GM18858 (cell line): Measurements from ENCODE around the gene IGSF9.
"Not testable (repeated sequence)": the region's sequence is repeated elsewhere in the genome, so short reads cannot be mapped to it uniquely, and the experiment has no call there.

Source experiments
- ATAC-seq: cut with Tn5 transposase; IDR thresholded peaks from one replicate; pipeline ENCODE4 v1.9.1; 2021; ENCODE audit not compliant: unreplicated experiment

Gene IGSF9

DNA sequence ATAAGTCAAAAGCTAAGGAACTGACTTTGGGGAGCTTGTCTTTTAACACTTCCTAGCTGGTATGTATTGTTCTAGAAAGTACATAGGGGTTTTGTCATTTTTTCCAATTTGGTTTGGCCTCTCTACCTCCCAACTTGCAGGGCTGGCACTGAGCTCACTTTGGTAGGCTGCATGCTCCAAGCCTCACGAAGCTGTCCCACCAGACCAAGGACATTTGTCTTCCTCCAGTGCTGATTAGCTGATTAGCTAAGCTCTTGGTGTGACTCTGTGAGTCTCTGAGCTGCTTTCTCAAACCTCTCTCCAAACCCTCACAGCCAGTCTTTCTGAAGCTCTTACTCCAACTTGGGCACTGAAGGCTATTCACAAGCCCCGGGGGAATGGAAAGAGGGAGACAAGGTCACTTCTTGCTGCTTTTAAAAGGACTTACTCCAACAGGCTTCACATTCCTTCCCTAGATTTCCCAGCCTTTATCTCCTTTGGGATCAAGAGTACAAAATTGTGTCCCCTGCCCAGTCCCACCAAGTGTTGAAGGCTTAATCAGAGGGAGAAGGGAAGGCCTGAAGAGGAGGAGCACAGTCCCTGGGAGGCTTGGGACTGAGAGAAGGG is 44.6 kb downstream of the IGSF9 start:
- no peak for ATAC-seq

DNA sequence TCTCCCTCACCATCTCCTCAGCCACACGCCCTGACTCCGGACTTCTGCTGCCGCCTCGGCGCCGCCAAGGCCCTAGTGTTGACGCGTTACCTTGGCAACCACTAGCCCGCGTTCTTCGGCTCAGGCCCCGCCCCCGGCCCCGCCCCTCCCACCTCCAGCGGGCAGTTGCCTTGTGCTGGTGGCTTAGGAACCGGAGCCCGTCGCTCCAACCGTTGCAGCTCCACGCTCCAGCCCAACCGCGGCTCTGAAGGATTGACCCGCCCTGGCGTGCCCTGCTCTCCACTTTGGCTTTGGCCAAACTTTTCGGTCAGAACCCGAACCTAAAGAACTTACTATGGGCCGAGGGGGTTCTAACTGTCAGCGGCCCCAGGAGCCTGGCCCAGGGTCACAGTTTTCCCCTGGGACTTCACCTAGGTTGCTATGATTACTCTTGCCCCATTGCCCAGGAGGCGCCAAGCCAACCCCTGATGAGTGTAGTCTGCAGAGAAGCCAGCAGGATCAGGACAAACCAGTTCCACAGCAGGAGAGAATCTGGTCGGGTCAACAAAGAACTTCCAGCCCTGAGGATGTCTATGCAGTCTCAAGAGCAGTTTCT is 45.2 kb downstream of the IGSF9 start, which contains the start of gene CFAP45:
TSS of gene CFAP45 (minus strand) at position 80 of the 595 bp plus-strand sequence. CDS start at position 13, 67 bp downstream.
- ATAC-seq, result no peak

DNA sequence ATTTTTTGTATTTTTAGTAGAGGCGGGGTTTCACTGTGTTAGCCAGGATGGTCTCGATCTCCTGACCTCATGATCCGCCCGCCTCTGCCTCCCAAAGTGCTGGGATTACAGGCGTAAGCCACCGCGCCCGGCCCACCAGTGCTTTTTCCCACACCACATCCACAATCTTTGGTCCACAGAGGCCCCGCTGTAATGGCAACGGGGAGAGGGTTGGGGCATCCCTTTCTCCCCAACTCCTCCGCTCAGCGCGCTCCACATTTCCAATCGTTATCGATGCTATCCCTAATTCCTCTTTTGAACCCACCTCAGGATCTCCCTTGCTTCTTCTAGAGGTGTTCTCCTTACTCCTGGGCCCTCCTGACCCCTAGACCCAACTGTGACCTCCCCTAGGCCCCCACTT is 45.8 kb downstream of the IGSF9 start:
- ATAC-seq, result not testable (repeated sequence)

DNA sequence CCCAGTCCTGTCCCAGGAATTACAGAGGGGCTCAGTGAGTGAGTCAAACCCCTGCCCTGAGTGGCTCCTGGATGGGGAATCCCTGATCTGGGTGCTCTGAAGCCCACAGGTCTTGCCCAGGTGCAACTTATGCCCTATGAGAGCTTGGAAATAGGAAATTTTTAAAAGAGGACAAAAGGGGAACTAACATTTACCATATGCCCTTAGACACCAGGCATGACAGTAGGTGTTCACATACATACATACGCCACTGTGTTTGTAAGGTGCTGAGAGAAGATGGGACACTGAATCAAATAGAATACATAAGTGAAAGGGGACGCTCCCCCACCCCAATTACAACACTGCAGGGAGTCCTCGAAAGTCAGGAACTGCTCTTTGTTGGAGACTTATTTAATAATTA is 46.9 kb downstream of the IGSF9 start:
- no peak for ATAC-seq

DNA sequence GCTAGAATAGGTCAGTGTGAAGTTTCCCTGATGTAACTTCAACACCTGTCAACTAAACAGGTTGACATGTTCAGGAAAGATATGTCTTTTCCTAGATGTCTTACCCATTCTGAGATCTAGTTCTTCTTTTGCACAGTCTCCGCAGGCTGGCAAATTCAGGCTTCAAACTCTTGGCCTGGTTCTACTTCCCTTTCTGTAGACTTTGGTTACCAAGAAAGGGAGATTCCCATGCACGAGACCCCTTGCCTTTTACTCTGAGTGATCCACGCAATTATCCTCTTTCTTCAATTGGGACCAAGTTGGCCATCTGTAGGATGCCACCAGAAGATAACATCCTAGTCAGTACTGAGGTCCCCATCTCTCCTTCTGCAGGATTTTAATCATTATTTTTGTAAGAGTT is 47.5 kb downstream of the IGSF9 start:
- no peak for ATAC-seq

DNA sequence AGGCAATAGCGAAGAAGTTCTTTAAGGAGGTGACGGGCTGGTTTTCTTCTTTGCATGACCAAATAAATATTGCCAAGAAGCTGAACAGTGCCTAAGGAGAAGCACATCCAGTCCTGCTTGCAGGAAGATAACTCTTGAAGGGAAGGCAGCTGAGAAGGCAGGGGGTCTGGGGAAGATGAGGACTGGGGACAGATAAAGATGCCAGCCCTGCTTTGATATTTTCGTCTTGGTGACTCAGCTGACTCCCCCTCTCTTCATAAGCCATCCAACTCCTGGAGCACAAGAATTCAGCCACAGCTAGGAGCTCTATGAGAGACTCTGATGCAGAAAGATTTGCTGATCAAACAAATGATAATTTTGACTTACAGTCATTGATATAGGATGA is 48.9 kb downstream of the IGSF9 start:
- ATAC-seq, result no peak

DNA sequence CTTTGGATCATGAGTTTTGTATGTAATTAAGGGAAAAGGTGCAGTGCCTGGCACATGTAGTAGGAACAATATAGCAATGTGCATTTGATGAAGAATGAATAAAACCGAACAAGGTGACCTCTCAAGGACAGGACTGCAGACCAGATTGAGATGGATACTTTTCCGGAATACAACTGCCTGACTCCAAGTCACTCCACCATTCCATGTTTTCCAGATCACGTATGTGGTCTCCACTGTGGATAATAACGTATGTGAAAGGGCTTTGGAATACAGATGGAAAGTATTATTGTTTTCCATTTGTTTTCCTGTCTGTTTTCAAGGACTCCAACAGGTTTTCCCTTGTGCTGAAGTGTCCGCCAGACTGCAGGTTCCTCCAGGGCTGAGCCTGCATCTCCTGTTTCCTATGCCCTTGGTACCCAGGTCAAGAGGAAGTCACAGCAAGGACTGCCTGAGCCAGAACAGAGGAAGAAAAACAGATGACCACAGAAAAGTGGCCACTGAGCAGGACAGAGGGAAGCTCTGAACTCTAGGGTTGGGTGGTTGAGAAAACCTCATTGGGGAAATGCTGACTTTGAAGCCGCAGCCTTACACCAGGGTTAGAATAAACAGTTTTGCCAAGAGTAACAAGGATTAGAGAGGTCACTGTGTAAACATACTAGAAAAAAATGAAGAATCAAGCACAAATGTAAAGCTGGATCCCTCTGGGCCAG is 49.4 kb downstream of the IGSF9 start:
- no peak for ATAC-seq

DNA sequence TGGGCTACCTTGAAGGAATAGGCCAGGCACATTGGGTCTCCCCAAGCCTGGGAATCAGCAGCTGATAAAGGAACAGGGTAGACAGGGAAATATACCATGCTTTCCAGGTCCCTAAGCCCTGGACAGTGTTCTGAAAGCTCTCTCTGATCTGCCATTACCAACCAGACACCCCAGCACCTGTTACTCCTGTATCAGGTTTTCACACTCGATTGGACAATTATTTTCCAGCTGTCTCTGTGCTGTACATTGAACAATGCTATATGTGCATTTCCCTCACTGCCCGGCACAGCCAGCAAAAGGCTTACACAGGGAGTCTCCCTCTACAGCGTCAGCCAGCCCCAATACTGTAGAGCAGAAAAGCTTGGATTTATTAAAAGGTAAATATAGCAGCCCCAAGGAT is 50.1 kb downstream of the IGSF9 start:
- no peak for ATAC-seq

DNA sequence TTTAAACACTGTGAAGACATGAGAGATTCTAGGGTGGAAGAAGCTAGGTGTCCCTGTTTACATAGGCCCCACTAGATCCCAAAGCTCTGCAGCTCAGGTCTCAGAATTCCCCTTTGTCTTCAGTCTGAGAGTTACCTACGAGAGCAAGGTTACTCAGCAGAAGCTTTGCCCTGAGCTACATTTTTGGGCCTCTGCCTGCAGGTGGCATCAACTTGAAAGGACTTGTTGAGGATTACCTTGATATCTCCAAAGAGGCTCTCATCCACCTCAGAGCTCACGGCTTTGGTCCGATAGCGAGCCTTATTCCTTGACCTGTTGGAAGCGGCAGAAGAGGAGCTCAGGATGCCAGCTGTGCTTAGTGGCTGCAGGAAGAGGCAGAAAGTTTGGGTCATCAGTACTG is 52.5 kb downstream of the IGSF9 start:
- ATAC-seq, result no peak

DNA sequence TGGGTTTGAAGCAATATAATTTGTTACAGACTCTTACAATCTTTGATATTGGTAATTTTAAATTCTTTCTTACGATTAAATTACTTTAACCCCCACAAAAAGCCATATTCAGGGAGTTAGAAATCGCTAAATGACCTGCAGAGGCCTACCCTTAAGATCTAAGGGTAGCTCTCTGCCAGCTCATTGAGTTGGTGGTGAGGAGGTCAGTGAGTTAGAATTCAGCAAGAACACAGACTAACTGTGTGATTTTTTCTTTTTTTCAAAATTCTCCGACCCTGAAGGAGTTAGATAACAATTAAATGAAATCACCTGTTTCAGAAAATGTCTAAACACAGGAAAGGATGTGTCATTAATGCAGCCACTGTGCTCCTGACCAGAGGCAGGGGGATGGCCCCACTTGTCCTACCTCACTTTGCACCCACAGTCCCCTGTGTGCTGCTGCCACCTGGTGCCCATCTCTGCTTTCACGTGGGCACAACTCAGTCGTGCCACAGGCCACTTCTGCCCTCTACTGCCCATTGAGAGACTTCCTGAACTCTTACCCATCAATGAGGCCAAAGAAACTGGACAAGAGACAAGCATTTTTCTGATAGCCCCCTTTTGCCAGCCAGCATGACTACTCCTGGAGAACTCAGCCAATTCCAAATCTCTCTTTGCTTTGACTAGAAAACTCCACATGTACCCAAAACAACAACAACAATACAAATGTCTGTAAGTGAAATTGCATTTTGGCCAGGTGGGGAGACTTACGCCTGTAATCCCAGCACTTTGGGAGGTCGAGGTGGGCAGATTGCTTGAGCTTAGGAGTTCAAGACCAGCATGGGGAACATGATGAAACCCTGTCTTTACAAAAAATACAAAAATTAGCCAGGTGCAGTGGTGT is 53.9 kb downstream of the IGSF9 start:
- ATAC-seq, result peak; percentile 61

DNA sequence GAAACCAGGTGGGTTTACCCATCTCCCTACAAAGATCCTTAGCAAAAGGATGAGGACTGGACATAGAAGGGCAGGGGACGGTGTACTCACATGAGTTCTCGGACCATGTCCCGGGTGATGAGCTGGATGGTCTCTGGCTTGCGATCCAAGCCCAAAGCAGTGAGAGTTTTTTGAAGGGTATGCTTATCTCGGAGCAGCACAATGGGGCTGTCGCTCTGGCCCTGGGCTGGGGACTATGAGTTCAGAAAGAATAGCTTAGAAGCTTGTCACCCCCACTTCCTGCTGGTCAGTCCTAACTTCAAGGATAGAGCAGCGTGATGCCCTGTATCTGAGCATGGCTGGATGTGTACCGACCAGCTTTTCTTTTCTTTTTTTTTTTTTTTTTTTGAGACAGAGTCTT is 55.0 kb downstream of the IGSF9 start:
- no peak for ATAC-seq

DNA sequence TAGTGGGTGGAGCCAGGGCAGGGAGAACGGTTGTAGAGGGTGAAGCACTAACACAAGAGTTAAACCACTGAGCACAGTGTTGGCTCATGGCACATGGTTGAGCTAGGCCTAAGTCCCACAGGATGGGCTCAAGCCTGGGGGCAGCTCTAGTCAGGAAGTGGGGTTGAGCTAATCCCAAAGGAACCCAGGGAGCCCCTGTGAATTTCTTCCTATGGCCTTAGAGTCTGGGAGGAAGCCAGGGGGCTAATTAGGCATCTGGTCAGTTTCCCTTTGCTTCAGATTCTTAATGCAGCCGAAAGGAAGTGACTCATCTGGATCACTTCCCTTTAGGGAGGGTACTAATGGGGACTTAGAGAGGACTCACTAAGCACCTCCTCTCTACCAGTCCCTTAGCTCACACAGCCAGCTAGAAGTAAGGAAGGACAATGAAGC is 55.6 kb downstream of the IGSF9 start:
- ATAC-seq, result peak; percentile 89

DNA sequence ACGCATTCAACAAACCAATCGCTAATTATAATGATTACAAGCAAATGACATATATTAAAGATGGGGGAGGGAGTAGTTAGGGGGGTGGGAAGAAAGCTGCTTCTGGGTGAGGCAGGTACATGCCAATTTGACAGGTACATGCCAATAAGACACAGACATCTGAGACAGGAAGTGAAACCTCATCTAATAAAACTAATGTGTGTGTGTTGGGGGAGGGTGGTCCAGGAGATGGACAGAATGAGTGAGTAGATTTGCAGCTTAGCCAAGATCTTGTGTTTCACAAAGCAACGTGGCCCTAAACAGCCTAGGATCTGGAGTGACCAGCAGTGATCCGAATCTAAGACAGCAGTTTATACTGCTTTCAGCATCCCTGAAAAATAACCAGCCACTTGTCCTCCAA is 56.2 kb downstream of the IGSF9 start:
- ATAC-seq, result no peak

DNA sequence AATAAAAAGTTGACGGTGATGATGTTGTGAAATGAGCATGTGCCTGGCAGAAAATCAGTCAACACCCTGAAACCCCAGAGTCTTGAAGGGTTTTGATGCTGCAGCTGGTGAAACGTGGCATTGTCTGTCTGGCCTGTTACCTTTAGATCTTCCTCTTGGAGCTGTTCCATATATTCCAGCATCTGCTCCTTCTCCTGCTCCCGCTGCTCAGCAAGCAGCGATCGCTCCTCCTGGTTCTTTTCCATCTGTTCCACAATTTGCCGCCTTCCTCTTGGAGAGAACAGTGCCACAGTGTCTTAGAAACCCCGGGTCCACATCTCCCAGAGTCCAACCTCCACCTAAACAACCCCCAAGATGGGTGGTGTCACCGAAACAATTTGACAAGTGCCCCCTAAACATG is 61.1 kb downstream of the IGSF9 start:
- no peak for ATAC-seq

DNA sequence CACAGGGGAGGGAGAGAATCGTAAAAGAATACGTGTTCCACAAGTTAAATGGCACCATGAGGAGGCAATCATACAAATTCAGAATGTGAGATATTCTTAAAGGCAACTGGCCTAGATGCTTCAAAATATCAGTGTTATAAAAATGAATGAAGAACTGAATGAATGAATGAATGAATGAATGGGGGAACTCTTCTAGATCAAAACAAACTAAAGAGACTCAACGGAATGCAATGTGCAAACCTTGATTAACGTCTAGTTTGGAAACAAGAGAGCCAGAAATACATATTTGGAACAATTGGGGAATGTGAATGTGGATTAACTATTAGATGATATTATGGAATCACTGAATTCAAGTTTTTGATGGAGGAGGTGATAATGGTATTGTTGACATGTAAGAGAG is 62.3 kb downstream of the IGSF9 start:
- no peak for ATAC-seq

DNA sequence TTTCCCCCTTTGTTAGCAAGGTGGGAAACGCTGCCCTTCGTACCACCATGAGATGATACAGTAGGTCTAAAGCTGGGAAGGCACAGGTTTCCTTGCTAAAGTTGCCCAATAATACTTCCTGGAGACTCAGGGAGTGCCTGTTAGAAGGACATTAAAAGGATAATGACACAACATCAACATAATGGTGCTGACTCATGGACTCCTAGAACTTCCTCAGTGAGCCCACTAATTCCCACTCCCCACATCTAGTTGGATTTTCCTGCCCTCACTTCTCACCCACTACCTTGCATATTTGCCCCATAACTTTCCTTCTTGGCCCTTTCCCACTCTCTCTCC is 62.9 kb downstream of the IGSF9 start:
- no peak for ATAC-seq

DNA sequence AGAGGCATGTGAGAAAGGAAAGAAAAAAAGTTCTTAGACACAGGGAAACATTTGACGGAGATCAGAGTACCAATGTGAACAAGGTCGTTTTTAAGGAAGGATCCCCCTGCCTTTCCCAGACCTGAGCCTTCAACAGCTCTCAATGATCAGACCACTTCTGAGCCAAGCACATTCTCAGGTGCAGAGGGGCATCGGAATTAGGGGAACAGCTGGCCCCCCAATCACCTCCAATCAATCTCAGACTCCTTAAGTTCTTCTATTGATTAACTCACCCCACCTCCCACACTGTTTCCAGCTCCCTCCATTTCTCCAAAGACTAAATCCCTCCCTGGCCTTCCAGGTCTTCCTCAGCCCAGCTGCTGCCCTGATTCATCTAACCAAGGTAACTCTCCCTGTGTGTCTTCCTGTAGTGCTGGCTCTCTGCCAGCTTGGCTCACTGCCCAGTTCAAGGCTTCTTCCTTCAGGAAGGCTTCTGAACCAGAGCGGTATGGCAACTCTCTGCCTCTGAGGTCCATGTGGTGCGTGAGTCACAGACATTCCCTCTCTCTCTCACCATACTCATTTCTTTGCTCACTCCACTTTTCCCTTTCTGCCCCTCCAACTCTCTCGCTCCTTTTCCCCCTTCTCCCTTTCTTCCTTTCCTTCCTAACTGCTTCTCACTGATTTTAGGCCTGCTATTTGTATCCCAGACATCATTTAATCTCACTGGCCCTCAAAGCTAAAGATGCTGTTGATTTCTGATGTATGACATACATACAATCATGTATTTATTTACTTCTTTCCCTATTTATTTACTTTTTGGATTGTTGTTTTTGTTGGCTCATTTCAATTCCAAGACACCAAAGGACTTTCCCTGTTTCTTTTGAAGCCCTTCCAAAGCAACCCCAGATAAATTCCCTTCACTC is 63.5 kb downstream of the IGSF9 start:
- ATAC-seq, result no peak

DNA sequence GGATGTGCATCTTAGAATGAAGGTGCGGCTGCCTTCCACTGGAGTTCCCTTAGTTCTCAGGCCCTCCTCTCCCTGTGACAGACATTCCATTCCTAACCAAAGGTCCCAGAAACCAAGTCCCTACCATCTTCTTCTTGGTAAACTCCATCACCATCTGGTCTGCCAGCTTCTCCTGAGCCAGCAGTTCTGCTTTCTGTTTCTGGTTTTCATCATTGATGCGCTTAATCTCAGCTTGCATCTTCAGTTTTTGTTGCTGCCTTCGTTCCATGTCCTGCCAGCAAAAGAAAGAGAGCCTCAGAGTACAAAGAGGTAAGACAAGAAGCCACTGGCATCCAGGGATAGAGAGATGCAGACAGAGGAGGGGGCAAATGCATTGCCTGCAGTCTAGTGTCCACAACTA is 65.0 kb downstream of the IGSF9 start:
- ATAC-seq, result no peak

DNA sequence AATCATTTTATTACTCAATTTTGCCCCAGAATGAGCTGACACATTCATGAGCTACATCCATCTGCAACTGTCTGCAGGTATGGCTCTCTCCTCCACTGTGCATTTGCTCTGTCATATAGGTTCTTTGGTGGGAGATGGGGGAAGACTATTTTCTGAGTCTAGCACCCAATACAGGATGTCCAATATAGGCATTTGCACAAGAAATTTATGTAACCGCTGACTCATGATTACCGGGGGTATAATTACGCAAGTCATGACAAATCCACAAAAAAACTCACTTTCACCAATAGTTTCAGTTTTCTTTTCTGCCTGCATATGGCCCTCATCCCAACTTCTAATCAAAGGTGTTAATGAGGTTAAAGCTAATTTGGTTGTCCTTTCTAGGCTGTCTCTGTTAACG is 65.4 kb downstream of the IGSF9 start:
- no peak for ATAC-seq

DNA sequence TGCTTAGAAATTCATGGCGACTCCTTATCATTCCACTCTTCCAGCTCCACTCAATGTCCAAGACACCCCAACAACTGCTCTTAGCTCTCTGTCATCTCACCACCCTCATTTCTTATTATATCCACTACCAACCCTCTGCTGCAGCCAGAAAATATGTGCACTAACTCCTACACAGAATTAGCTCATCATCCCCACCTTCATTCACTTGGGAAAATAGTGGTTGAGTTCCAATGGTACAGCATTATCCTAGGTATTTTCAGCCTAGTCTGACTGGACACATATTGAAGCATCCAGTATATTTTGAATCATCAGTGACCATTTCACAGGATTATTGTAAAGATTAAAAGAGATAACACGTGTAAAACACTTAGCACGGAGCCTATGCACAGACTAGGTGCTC is 66.3 kb downstream of the IGSF9 start:
- no peak for ATAC-seq
